AG10803 (cell line): ENCODE measurements around the gene OTUD5.
"Not testable (repeated sequence)": the region's sequence is repeated elsewhere in the genome, so short reads cannot be mapped to it uniquely, and the experiment has no call there.

ENCODE experiments used
- DNase-seq: peaks from one replicate; pipeline ENCODE4 v3.0.0; 2010; ENCODE audit warnings: low read depth
- H3K4me3 ChIP-seq: 2 replicates; pipeline ENCODE4 v1.5.1; 2011; ENCODE audit warnings: mild to moderate bottlenecking, low read length, control low read depth
- CTCF ChIP-seq: conservative IDR thresholded peaks from 2 replicates; pipeline ENCODE4 v1.5.1; 2011; ENCODE audit warnings: mild to moderate bottlenecking, low read length, control low read depth, inconsistent platforms

OTUD5 gene

DNA sequence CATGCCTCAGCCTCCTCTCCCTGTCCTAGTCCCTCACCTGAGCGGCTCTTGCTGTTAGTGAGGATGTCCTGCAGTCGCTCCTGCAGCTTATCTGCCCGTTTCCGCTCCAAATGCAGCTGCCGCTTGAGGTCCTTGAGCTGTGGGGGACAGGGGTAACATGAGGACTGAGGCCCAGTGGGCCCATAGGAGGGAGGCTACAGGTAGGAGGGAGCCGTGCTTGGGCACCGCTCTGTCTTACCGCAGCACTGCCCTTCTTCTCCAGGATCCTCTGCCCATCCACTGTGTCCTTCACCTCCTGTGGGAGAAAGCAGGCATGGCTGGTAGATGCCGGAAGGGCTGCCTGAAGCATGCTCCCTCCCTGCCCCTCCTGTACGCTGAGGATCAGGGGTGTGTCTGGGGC, 23.8 kb upstream of the OTUD5 start:
- TF ChIP-seq CTCF: no peak
- no peak for DNase-seq
- H3K4me3 ChIP-seq: no peak overlapping the region

DNA sequence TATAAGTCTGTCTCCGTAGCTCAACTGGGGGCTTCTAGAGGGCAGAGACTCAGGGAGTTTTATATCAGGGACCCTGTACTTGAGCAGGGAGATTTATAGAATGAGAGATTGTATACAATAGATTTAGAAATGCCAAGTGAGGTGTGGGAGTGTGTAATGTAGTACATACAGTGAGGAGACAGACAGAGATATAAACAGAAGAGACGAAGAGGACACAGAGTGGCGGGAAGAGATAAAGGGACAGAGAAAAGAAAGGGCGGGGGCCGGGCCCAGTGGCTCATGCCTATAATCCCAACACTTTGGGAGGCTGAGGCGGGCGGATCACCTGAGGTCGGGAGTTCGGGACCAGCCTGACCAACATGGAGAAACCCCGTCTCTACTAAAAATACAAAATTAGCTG, 22.9 kb upstream of the OTUD5 start:
- DNase-seq, H3K4me3 ChIP-seq: not testable (repeated sequence)

GRCh38 chrX:48978226-48978625, 20.8 kb upstream of the OTUD5 start:
- TF ChIP-seq CTCF: no peak
- no peak overlapping the region for H3K4me3 ChIP-seq
- DNase-seq: no peak

DNA sequence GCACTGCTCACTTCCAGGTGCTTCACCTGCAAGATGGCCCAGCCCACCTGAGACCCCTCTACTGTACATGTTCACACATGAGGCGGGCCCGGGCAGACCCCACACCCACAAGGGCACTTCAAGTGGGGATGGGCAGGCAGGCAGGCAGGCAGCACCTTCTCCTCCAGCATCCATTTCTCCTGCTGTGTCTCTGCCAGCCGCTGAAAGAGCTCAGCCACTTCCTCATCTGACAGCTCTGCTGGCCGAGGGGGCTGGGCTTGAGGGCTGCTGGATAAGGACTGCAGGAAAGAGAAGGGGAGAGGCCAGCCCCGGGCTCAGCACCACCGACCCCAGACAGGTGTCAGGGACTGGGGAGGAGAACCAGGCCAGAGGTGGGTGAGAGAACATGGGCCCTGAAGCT, 18.7 kb upstream of the OTUD5 start:
- no peak for TF ChIP-seq CTCF
- DNase-seq: no peak
- H3K4me3 ChIP-seq: no peak overlapping the region

DNA sequence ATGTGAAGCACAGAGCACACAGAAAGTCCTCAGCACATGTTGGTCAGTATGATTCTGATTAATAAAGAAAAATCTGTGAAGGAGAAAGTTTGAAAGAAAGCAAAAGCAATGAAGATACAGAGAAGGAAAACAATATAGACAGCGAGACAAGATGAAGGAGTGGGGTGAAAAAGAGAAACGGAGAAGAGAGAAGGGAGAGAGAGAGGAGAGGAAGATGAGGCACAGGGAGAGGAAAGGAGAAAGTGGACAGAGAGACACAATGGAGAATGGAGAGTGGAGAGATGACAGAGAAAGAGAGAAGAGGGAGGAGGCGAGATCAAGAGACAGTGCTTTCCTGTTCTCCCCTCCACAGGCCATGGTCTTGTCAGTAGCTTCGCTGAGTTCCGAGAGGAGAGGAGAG, 18.1 kb upstream of the OTUD5 start:
- no peak for DNase-seq
- TF ChIP-seq CTCF: no peak

GRCh38 chrX:48975041-48975440, 17.6 kb upstream of the OTUD5 start:
- no peak for DNase-seq
- TF ChIP-seq CTCF: no peak
- no peak overlapping the region for H3K4me3 ChIP-seq

More for the DNA sequence above, 18.1 kb upstream of the OTUD5 start:
- H3K4me3 ChIP-seq: no peak overlapping the region

GRCh38 chrX:48974574-48974973, 17.2 kb upstream of the OTUD5 start:
- H3K4me3 ChIP-seq: no peak overlapping the region
- DNase-seq: no peak
- no peak for TF ChIP-seq CTCF

DNA sequence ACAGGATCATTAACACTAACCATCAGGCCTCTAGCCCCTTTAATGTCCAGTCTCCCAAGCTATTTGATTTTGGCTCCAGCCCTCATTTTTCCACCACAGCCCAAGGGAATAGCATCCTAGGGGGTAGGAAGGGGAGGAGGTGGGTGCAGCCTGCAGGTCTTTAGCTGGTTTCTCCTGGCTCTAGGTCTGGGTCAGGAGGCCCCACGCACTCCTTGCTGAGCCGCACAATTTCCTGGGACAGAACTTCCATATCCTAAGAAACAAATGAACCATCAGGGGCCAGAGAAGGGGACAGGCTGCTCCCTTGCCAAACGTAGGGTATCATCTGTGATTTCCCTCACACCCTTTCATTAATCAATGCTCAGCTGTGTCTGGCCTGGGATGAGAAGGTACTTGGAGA, 16.6 kb upstream of the OTUD5 start:
- TF ChIP-seq CTCF: no peak
- DNase-seq: no peak
- no peak overlapping the region for H3K4me3 ChIP-seq
